Upper lobe of left lung (tissue), 6 donors: ENCODE data around the gene DNAH3. TPM values are rescaled to one million over a fixed set of nuclear protein-coding genes. Genes with fewer than 3 reads are reported as not detected.
"Not testable (repeated sequence)": the region's sequence is repeated elsewhere in the genome, so short reads cannot be mapped to it uniquely, and the experiment has no call there.

ENCODE experiments used
- ATAC-seq, 2 donors: fragments of 200-7000 bp; cut with Tn5 transposase; one replicate each; pipeline ENCODE4 v1.9.1; 2022; ENCODE audit warnings: mild to moderate bottlenecking in 2 of 2, moderate library complexity in 2 of 2; ENCODE audit not compliant: low FRiP score in 2 of 2
- DNase-seq, 2 donors: peaks; one replicate each; pipeline ENCODE4 v3.0.0-alpha.2; 2019 to 2020
- H3K27ac ChIP-seq, 4 donors: fragments of 200-600 bp; sonication (generic); one replicate each; pipeline ENCODE4 v1.5.1; 2016 to 2019
- H3K27me3 ChIP-seq, 4 donors: fragments of 200-600 bp; sonication (generic); one replicate each; pipeline ENCODE4 v1.5.1; 2017 to 2019
- H3K36me3 ChIP-seq, 4 donors: fragments of 200-600 bp; sonication (generic); one replicate each; pipeline ENCODE4 v1.5.1; 2016 to 2019
- H3K4me1 ChIP-seq, 4 donors: fragments of 200-600 bp; sonication (generic); one replicate each; pipeline ENCODE4 v1.5.1; 2018 to 2019
- H3K4me3 ChIP-seq, 4 donors: fragments of 200-600 bp; sonication (generic); one replicate each; pipeline ENCODE4 v1.5.1; 2017 to 2019; ENCODE audit warnings: mild to moderate bottlenecking in 2 of 4, moderate library complexity in 1 of 4
- H3K9me3 ChIP-seq, 4 donors: fragments of 200-600 bp; sonication (generic); one replicate each; pipeline ENCODE4 v1.5.1; 2018 to 2019
- CTCF ChIP-seq, 6 experiments: fragments of 450-650 bp in 4 of 6; fragments of 200-600 bp in 2 of 6; sonication (generic) in 2 of 6; IDR thresholded peaks; one replicate each; pipeline ENCODE4 v1.5.1; 2016 to 2019; ENCODE audit warnings: antibody characterized with exemption in 6 of 6
- EP300 ChIP-seq, 4 donors: sonication (generic); formaldehyde crosslinking; IDR thresholded peaks; one replicate each; pipeline ENCODE4 v1.5.1; 2017; ENCODE audit warnings: antibody characterized with exemption in 4 of 4, control low read depth in 2 of 4
- POLR2A ChIP-seq, 4 donors: fragments of 450-650 bp; IDR thresholded peaks; one replicate each; pipeline ENCODE4 v1.5.1; 2016 to 2017; ENCODE audit warnings: antibody characterized with exemption in 4 of 4, mild to moderate bottlenecking in 2 of 4
- POLR2AphosphoS5 ChIP-seq, 2 donors: sonication (generic); formaldehyde crosslinking; IDR thresholded peaks; one replicate each; pipeline ENCODE4 v1.5.1; 2017; ENCODE audit warnings: antibody characterized with exemption in 2 of 2
- WGBS, 2 donors: methylation state at CpG; one replicate each; pipeline ENCODE4 v1.1.5; 2017 to 2018; 5-methylcytosine and 5-hydroxymethylcytosine counted together
- total RNA-seq, 6 donors: library from RNA; depleted of rRNA in 4 of 6; stranded (reverse); fragments of >200 nt in 4 of 6; gene quantifications; one replicate each; pipeline versions ENCODE4 v1.1.0 to v1.2.1, GENCODE V29; 2016 to 2021
- donor health status: DM: no; HTN: no; CAD: no; lungs with moderate emphysema.
- donor health status: DM: no; HTN: yes; CAD: no; lungs with severe emphysema.

Gene DNAH3
- total RNA-seq, 6 donors from 2014 or later, result 0.23 to 48.1 (median 4.8) TPM

GRCh38 chr16:21126518-21126917 is 24.1 kb downstream of the DNAH3 start:
- WGBS, 2 donors, result 74 to 87% methylated on average over 7 of the region's 7 CpGs
- no peak for DNase-seq
- Histone ChIP-seq H3K9me3 (no peaks in the 10 kb centered on the region), H3K36me3 (no peaks in the 10 kb centered on the region), H3K4me1 (no peaks in the 10 kb centered on the region), H3K4me3 (no peak overlapping the region), H3K27me3 (no peaks in the 10 kb centered on the region), H3K27ac (no peak overlapping the region)
- TF ChIP-seq POLR2A (IDR thresholded peaks at IDR 0.05) (no peak), EP300 (IDR thresholded peaks at IDR 0.05) (no peak), POLR2AphosphoS5 (IDR thresholded peaks at IDR 0.05) (no peak), CTCF (IDR thresholded peaks at IDR 0.05) (no peak)
- no peak for ATAC-seq

- WGBS, 2 donors, result 88 to 94% methylated on average over 7 of the region's 7 CpGs
- no peaks in the 10 kb centered on the region for H3K36me3 ChIP-seq
- DNase-seq (no peak), ATAC-seq (no peak)
- no peaks in the 10 kb centered on the region for H3K4me1 ChIP-seq
- no peak for TF ChIP-seq EP300 (IDR thresholded peaks at IDR 0.05)
- no peak for TF ChIP-seq CTCF (IDR thresholded peaks at IDR 0.05)
- no peak for TF ChIP-seq POLR2AphosphoS5 (IDR thresholded peaks at IDR 0.05)
- TF ChIP-seq POLR2A (IDR thresholded peaks at IDR 0.05), result no peak
- no peak overlapping the region for H3K27ac ChIP-seq
- no peaks in the 10 kb centered on the region for H3K9me3 ChIP-seq
- no peak overlapping the region for H3K4me3 ChIP-seq
- no peaks in the 10 kb centered on the region for H3K27me3 ChIP-seq
These were observed 25.5 kb downstream of the DNAH3 start for GRCh38 chr16:21125191-21125590.

- TF ChIP-seq CTCF (IDR thresholded peaks at IDR 0.05), result no peak
- TF ChIP-seq POLR2AphosphoS5 (IDR thresholded peaks at IDR 0.05), result no peak
- no peak for TF ChIP-seq POLR2A (IDR thresholded peaks at IDR 0.05)
- TF ChIP-seq EP300 (IDR thresholded peaks at IDR 0.05), result no peak
- Histone ChIP-seq H3K36me3 (no peaks in the 10 kb centered on the region), H3K4me3 (no peak overlapping the region), H3K4me1 (no peaks in the 10 kb centered on the region), H3K27ac (no peak overlapping the region), H3K9me3 (no peaks in the 10 kb centered on the region), H3K27me3 (no peaks in the 10 kb centered on the region)
- 77% methylated on average over 2 of the region's 2 CpGs for WGBS, 2 donors
- DNase-seq (no peak), ATAC-seq (no peak)
These were observed 29.6 kb downstream of the DNAH3 start for GRCh38 chr16:21120976-21121520.

GRCh38 chr16:21117567-21117966 is 33.1 kb downstream of the DNAH3 start:
- TF ChIP-seq POLR2A (IDR thresholded peaks at IDR 0.05) (no peak), EP300 (IDR thresholded peaks at IDR 0.05) (no peak), POLR2AphosphoS5 (IDR thresholded peaks at IDR 0.05) (no peak), CTCF (IDR thresholded peaks at IDR 0.05) (no peak)
- Histone ChIP-seq H3K27ac (no peak overlapping the region), H3K9me3 (no peaks in the 10 kb centered on the region), H3K36me3 (no peaks in the 10 kb centered on the region), H3K4me1 (no peaks in the 10 kb centered on the region), H3K4me3 (no peak overlapping the region), H3K27me3 (no peaks in the 10 kb centered on the region)
- DNase-seq (no peak), ATAC-seq (no peak)
- 94 to 96% methylated on average over 4 of the region's 4 CpGs for WGBS, 2 donors

GRCh38 chr16:21116148-21116693 is 34.4 kb downstream of the DNAH3 start:
- no peaks in the 10 kb centered on the region for H3K27me3 ChIP-seq
- DNase-seq, result no peak
- WGBS, 2 donors, result 46 to 51% methylated on average over 13 of the region's 13 CpGs
- no peaks in the 10 kb centered on the region for H3K4me1 ChIP-seq
- no peak for ATAC-seq
- no peaks in the 10 kb centered on the region for H3K36me3 ChIP-seq
- H3K9me3 ChIP-seq, result no peaks in the 10 kb centered on the region
- no peak overlapping the region for H3K4me3 ChIP-seq
- no peak for TF ChIP-seq EP300 (IDR thresholded peaks at IDR 0.05)
- TF ChIP-seq POLR2AphosphoS5 (IDR thresholded peaks at IDR 0.05), result no peak
- TF ChIP-seq POLR2A (IDR thresholded peaks at IDR 0.05), result no peak
- TF ChIP-seq CTCF (IDR thresholded peaks at IDR 0.05), result no peak
- H3K27ac ChIP-seq, result no peak overlapping the region

GRCh38 chr16:21115551-21115950 is 35.1 kb downstream of the DNAH3 start:
- not testable (repeated sequence) for H3K36me3 ChIP-seq, H3K27me3 ChIP-seq, DNase-seq, H3K9me3 ChIP-seq, H3K27ac ChIP-seq, H3K4me3 ChIP-seq, ATAC-seq, H3K4me1 ChIP-seq
- WGBS, 2 donors, result 96 to 100% methylated on average over 4 of the region's 4 CpGs
